Right forelimb (tissue), 1 donor: ENCODE data around the gene EMSY.

Experiments used
- DNase-seq: peaks from one replicate; pipeline ENCODE4 v3.0.0-alpha.2; 2018

EMSY gene

GRCh38 chr11:76600124-76600655, 155.4 kb downstream of the EMSY start:
- no peak for DNase-seq

- no peak for DNase-seq
These were observed 156.5 kb downstream of the EMSY start for GRCh38 chr11:76601272-76601671.

GRCh38 chr11:76601724-76602123, 156.9 kb downstream of the EMSY start:
- DNase-seq: no peak

- DNase-seq: no peak
These were observed 157.6 kb downstream of the EMSY start for GRCh38 chr11:76602431-76602861.
